GM23248 (cell line): ENCODE data around the gene FGF22.

Experiments
- EZH2 ChIP-seq: fragments of 200-600 bp; sonication (generic); IDR thresholded peaks from 2 replicates; pipeline ENCODE4 v1.6.1; 2018; ENCODE audit warnings: antibody characterized with exemption, mild to moderate bottlenecking; ENCODE audit not compliant: insufficient read depth, poor library complexity, severe bottlenecking
- EZH2phosphoT487 ChIP-seq: fragments of 200-600 bp; sonication (generic); IDR thresholded peaks from 2 replicates; pipeline ENCODE4 v1.6.1; 2018; ENCODE audit warnings: antibody characterized with exemption, moderate library complexity, mild to moderate bottlenecking, low read depth; ENCODE audit not compliant: insufficient read depth

GRCh38 chr19:651114-651818 is 11.6 kb downstream of the FGF22 start:
- TF ChIP-seq EZH2 = no peak
- TF ChIP-seq EZH2phosphoT487 = no peak
